GM19023 (cell line): Measurements from ENCODE around the gene RAD51B.

Experiments
- ATAC-seq: cut with Tn5 transposase; IDR thresholded peaks from one replicate; pipeline ENCODE4 v1.9.1; 2021; ENCODE audit warnings: mild to moderate bottlenecking, moderate library complexity; ENCODE audit not compliant: unreplicated experiment

Gene RAD51B

GRCh38 chr14:68229423-68230100 lies 410.0 kb downstream of the RAD51B start:
- ATAC-seq = no peak

GRCh38 chr14:68230202-68230949 lies 410.8 kb downstream of the RAD51B start:
- ATAC-seq = no peak

GRCh38 chr14:68230950-68231717 lies 411.6 kb downstream of the RAD51B start:
- ATAC-seq = no peak

- ATAC-seq = no peak
Measured at GRCh38 chr14:68231898-68232297, 412.3 kb downstream of the RAD51B start.

- ATAC-seq = peak; percentile 90
Measured at GRCh38 chr14:68232300-68233055, 412.9 kb downstream of the RAD51B start.

- ATAC-seq = no peak
Measured at GRCh38 chr14:68233101-68233784, 413.7 kb downstream of the RAD51B start.

GRCh38 chr14:68234101-68234905 lies 414.7 kb downstream of the RAD51B start:
- no peak for ATAC-seq

GRCh38 chr14:68235011-68235410 lies 415.4 kb downstream of the RAD51B start:
- ATAC-seq = no peak

- no peak for ATAC-seq
Measured at GRCh38 chr14:68236582-68237458, 417.2 kb downstream of the RAD51B start.

GRCh38 chr14:68238551-68238950 lies 419.0 kb downstream of the RAD51B start:
- ATAC-seq = no peak

GRCh38 chr14:68238976-68239375 lies 419.4 kb downstream of the RAD51B start:
- no peak for ATAC-seq

GRCh38 chr14:68239988-68240771 lies 420.6 kb downstream of the RAD51B start:
- no peak for ATAC-seq

- no peak for ATAC-seq
Measured at GRCh38 chr14:68241862-68242487, 422.4 kb downstream of the RAD51B start.

- no peak for ATAC-seq
Measured at GRCh38 chr14:68243450-68244010, 424.0 kb downstream of the RAD51B start.

- ATAC-seq = no peak
Measured at GRCh38 chr14:68244262-68244980, 424.8 kb downstream of the RAD51B start.
